MM.1S (cell line): ENCODE data around the gene MCF2L2.
"Not testable (repeated sequence)": the region's sequence is repeated elsewhere in the genome, so short reads cannot be mapped to it uniquely, and the experiment has no call there.

Experiments
- DNase-seq: peaks from one replicate; pipeline ENCODE4 v3.0.0-alpha.2; 2015
- H2AFZ ChIP-seq: fragments of 300-600 bp; sonication (generic); 2 replicates; pipeline ENCODE4 v1.6.0; 2016; ENCODE audit warnings: antibody characterized with exemption, low read length
- H3F3A ChIP-seq: fragments of 300-600 bp; sonication (generic); 2 replicates; pipeline ENCODE4 v1.6.1; 2016; ENCODE audit warnings: mild to moderate bottlenecking, antibody characterized with exemption, low read length, moderate library complexity, mixed read lengths; ENCODE audit not compliant: insufficient read depth
- H3K27ac ChIP-seq: fragments of 300-600 bp; sonication (generic); 2 replicates; pipeline ENCODE4 v1.5.1; 2016; ENCODE audit warnings: mild to moderate bottlenecking, low read length
- H3K27me3 ChIP-seq: fragments of 300-600 bp; sonication (generic); replicated peaks from 2 replicates; pipeline ENCODE4 v1.6.0; 2016; ENCODE audit warnings: low read length; ENCODE audit not compliant: insufficient read depth
- H3K36me3 ChIP-seq: fragments of 300-600 bp; sonication (generic); replicated peaks from 2 replicates; pipeline ENCODE4 v1.6.1; 2016; ENCODE audit warnings: mild to moderate bottlenecking, low read length, mixed read lengths; ENCODE audit not compliant: insufficient read depth
- H3K4me1 ChIP-seq: fragments of 300-600 bp; sonication (generic); 2 replicates; pipeline ENCODE4 v1.6.1; 2016; ENCODE audit warnings: low read length, mixed read lengths
- H3K4me2 ChIP-seq: fragments of 300-600 bp; sonication (generic); 2 replicates; pipeline ENCODE4 v1.6.0; 2016; ENCODE audit warnings: low read depth, low read length
- H3K4me3 ChIP-seq: fragments of 300-600 bp; sonication (generic); 2 replicates; pipeline ENCODE4 v1.5.1; 2016; ENCODE audit warnings: low read length, mixed read lengths
- H3K79me2 ChIP-seq: fragments of 300-600 bp; sonication (generic); 2 replicates; pipeline ENCODE4 v1.6.1; 2016; ENCODE audit warnings: mixed run types, low read length, mixed read lengths
- H3K9ac ChIP-seq: fragments of 300-600 bp; sonication (generic); 2 replicates; pipeline ENCODE4 v1.6.1; 2016; ENCODE audit warnings: low read length, mixed read lengths
- H3K9me2 ChIP-seq: fragments of 300-600 bp; sonication (generic); replicated peaks from 2 replicates; pipeline ENCODE4 v1.6.1; 2016; ENCODE audit warnings: mild to moderate bottlenecking, low read length, mixed read lengths; ENCODE audit not compliant: insufficient read depth
- H3K9me3 ChIP-seq: fragments of 300-600 bp; sonication (generic); replicated peaks from 2 replicates; pipeline ENCODE4 v1.6.1; 2016; ENCODE audit warnings: mild to moderate bottlenecking, low read length, mixed read lengths; ENCODE audit not compliant: insufficient read depth
- H4K20me1 ChIP-seq: fragments of 300-600 bp; sonication (generic); 2 replicates; pipeline ENCODE4 v1.6.1; 2016; ENCODE audit warnings: mild to moderate bottlenecking, low read length, moderate library complexity, mixed read lengths; ENCODE audit not compliant: insufficient read depth
- EZH2 ChIP-seq: fragments of 300-600 bp; sonication (generic); optimal IDR thresholded peaks from 2 replicates; pipeline ENCODE3; 2017; ENCODE audit warnings: low read depth, mild to moderate bottlenecking, antibody characterized with exemption, low read length, mixed read lengths
- EZH2phosphoT487 ChIP-seq: fragments of 300-600 bp; sonication (generic); IDR thresholded peaks from 2 replicates; pipeline ENCODE4 v1.6.1; 2018; ENCODE audit warnings: antibody characterized with exemption, low read length
- TF ChIP-seq, protein P1 (sequence below): fragments of 300-600 bp; sonication (generic); IDR thresholded peaks from 2 replicates; pipeline ENCODE4 v1.5.1; 2016; ENCODE audit warnings: antibody characterized with exemption, low read length, mixed read lengths

The MCF2L2 gene, protein sequence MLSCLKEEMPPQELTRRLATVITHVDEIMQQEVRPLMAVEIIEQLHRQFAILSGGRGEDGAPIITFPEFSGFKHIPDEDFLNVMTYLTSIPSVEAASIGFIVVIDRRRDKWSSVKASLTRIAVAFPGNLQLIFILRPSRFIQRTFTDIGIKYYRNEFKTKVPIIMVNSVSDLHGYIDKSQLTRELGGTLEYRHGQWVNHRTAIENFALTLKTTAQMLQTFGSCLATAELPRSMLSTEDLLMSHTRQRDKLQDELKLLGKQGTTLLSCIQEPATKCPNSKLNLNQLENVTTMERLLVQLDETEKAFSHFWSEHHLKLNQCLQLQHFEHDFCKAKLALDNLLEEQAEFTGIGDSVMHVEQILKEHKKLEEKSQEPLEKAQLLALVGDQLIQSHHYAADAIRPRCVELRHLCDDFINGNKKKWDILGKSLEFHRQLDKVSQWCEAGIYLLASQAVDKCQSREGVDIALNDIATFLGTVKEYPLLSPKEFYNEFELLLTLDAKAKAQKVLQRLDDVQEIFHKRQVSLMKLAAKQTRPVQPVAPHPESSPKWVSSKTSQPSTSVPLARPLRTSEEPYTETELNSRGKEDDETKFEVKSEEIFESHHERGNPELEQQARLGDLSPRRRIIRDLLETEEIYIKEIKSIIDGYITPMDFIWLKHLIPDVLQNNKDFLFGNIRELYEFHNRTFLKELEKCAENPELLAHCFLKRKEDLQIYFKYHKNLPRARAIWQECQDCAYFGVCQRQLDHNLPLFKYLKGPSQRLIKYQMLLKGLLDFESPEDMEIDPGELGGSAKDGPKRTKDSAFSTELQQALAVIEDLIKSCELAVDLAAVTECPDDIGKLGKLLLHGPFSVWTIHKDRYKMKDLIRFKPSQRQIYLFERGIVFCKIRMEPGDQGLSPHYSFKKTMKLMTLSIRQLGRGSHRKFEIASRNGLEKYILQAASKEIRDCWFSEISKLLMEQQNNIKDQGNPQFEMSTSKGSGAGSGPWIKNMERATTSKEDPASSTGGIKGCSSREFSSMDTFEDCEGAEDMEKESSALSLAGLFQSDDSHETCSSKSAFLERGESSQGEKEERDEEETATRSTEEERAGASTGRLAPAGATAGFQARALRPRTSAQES

DNA sequence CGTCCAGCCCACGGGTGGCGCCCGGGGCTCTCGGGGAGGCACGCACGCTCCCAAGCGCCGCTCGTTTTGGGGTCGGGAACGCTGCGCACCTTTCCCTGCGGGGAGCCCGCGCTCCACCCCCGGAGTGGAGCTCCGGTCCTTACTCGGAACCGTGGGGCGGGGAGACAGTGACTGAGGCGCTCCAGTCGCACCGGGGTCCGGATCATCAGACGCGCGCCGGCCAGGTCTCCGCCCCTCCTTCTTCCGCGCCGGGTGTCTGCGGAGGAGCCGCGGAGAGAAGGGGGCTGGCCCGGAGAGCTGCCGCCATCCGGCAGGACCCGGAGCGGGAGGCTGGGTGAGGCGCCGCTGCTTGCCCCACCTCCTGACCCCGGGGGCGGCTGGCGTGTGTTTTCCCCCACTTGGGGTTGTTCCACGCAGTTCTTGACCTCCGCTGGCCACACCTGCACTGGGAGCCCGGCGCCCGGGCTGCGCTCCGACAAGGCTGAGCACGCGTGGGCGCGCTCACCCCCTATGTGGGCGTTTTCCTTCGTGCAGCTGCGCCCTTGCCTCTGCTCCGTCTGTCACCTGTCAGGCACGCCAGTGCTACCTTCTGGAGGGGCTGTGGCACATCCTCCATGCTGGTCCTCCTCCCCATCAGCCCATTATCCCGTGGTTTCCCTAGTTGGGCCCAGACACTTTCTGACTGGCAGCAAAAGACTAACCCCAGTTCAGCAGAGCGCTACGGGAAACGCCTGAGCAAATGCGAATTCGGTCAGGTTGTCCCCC, at the start of gene MCF2L2:
TSS of gene MCF2L2 (minus strand) at position 173 of the 765 bp plus-strand sequence. CDS start 642 bp downstream, outside the sequence.
- H3K27ac ChIP-seq, result peak within 1 kb of the TSS; percentile 63; the same call in 1 of the 2 replicates
- peak within 1 kb of the TSS; percentile 97 for H2AFZ ChIP-seq
- peaks cover 43% of the 10 kb centered on the region for H3K79me2 ChIP-seq
- H4K20me1 ChIP-seq, result no peaks in the 10 kb centered on the region
- peak within 1 kb of the TSS; percentile 94 for H3K4me2 ChIP-seq
- no peaks in the 10 kb centered on the region for H3K36me3 ChIP-seq
- no peak for TF ChIP-seq EZH2
- TF ChIP-seq, protein P1, sequence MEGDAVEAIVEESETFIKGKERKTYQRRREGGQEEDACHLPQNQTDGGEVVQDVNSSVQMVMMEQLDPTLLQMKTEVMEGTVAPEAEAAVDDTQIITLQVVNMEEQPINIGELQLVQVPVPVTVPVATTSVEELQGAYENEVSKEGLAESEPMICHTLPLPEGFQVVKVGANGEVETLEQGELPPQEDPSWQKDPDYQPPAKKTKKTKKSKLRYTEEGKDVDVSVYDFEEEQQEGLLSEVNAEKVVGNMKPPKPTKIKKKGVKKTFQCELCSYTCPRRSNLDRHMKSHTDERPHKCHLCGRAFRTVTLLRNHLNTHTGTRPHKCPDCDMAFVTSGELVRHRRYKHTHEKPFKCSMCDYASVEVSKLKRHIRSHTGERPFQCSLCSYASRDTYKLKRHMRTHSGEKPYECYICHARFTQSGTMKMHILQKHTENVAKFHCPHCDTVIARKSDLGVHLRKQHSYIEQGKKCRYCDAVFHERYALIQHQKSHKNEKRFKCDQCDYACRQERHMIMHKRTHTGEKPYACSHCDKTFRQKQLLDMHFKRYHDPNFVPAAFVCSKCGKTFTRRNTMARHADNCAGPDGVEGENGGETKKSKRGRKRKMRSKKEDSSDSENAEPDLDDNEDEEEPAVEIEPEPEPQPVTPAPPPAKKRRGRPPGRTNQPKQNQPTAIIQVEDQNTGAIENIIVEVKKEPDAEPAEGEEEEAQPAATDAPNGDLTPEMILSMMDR, result no peak
- no peak for TF ChIP-seq EZH2phosphoT487
- DNase-seq, result peak; percentile 93
- peak within 1 kb of the TSS; percentile 96 for H3K4me3 ChIP-seq
- no peaks in the 10 kb centered on the region for H3K9me2 ChIP-seq
- no peaks in the 10 kb centered on the region for H3K9me3 ChIP-seq
- peaks cover 22% of the 10 kb centered on the region for H3F3A ChIP-seq
- H3K4me1 ChIP-seq, result peaks cover 20% of the 10 kb centered on the region
- H3K9ac ChIP-seq, result peak within 1 kb of the TSS; percentile 71
- H3K27me3 ChIP-seq, result no peaks in the 10 kb centered on the region

DNA sequence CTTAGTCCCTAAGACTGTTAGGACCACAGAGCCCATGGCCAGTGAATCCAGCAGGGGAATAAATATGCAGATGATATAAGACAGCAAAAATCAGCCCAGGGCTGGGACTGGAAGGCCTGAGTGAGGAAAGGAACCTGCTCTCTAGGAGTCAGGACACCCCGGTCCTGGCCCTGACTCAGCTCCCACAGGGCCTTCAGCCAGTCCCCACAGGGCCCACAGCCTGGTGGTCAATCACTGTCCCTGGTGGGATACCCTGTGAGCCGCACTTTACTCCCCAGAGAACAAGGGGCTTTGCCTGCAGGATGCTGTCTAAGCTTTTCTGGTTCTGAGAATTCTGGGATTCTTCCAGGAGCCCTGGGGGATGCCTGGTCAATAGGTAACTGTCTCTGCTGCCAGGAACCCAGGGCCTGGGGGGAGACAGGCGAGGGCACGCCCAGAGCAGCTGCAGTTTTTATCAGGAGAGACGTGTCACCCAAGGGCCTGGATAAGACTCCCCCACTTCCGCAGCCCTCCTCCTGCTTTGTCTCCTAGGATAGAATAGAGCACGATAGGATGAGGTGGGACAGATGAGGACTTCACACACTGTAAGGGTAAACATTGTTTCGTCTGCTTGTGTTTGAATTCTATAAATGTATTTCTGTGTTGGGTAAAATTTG, 49.5 kb upstream of the MCF2L2 start:
- no peaks in the 10 kb centered on the region for H4K20me1 ChIP-seq
- H3K4me2 ChIP-seq, result no peak overlapping the region
- no peaks in the 10 kb centered on the region for H3K79me2 ChIP-seq
- DNase-seq, result no peak
- H3K27me3 ChIP-seq, result no peaks in the 10 kb centered on the region
- no peaks in the 10 kb centered on the region for H3K4me1 ChIP-seq
- TF ChIP-seq EZH2phosphoT487, result no peak
- TF ChIP-seq, protein P1, result no peak
- TF ChIP-seq EZH2, result no peak
- no peaks in the 10 kb centered on the region for H3F3A ChIP-seq
- H3K9me2 ChIP-seq, result no peaks in the 10 kb centered on the region
- no peaks in the 10 kb centered on the region for H3K36me3 ChIP-seq
- no peaks in the 10 kb centered on the region for H3K9me3 ChIP-seq
- no peak overlapping the region for H3K4me3 ChIP-seq
- H3K27ac ChIP-seq, result no peak overlapping the region
- H3K9ac ChIP-seq, result no peak overlapping the region
- H2AFZ ChIP-seq, result no peak overlapping the region

DNA sequence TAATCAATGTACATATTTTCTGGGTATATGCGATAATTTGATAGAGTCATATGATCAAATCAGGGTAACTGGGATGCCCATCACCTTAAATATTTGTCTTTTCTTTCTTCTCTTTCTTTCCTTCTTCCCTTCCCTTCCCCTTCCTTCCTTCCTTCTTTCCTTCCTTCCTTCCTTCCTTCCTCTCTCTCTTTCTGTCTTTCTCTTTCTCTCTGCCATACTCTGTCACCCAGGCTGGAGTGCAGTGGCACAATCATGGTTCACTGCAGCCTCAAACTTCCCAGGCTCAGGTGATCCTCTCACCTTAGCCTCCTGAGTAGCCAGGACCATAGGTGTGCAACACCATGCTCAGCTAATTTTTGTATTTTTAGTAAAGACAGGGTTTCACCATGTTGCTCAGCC, 47.3 kb upstream of the MCF2L2 start:
- not testable (repeated sequence) for H3K27me3 ChIP-seq, H3K79me2 ChIP-seq, H3K4me1 ChIP-seq, H3K27ac ChIP-seq, H3K9me3 ChIP-seq, H3K4me3 ChIP-seq, H3K36me3 ChIP-seq, H4K20me1 ChIP-seq, H3F3A ChIP-seq, H3K9me2 ChIP-seq, H3K4me2 ChIP-seq, H3K9ac ChIP-seq, DNase-seq, H2AFZ ChIP-seq
